Fibroblast of skin of abdomen (primary cell): ENCODE data around the gene TRMU.
"Not testable (repeated sequence)": the region's sequence is repeated elsewhere in the genome, so short reads cannot be mapped to it uniquely, and the experiment has no call there.

Experiments
- DNase-seq: peaks from one replicate; pipeline ENCODE4 v3.0.0-alpha.2; 2013

Gene TRMU

GRCh38 chr22:46390652-46391301 is 55.3 kb downstream of the TRMU start:
- DNase-seq, result peak; percentile 72

GRCh38 chr22:46391486-46392136 is 56.1 kb downstream of the TRMU start:
- no peak for DNase-seq

GRCh38 chr22:46392137-46392844 is 56.8 kb downstream of the TRMU start:
- DNase-seq, result no peak

GRCh38 chr22:46393873-46394272 is 58.4 kb downstream of the TRMU start:
- no peak for DNase-seq

- DNase-seq, result no peak
Observed at GRCh38 chr22:46394622-46395021, 59.1 kb downstream of the TRMU start.

GRCh38 chr22:46395145-46395544 is 59.6 kb downstream of the TRMU start:
- DNase-seq, result no peak

- DNase-seq, result not testable (repeated sequence)
Observed at GRCh38 chr22:46397049-46397448, 61.5 kb downstream of the TRMU start.

- no peak for DNase-seq
Observed at GRCh38 chr22:46397514-46397913, 62.0 kb downstream of the TRMU start.

GRCh38 chr22:46397951-46398350 is 62.4 kb downstream of the TRMU start:
- no peak for DNase-seq

GRCh38 chr22:46399251-46400024 is 63.9 kb downstream of the TRMU start:
- no peak for DNase-seq

GRCh38 chr22:46401370-46401769 is 65.9 kb downstream of the TRMU start:
- no peak for DNase-seq

- DNase-seq, result no peak
Observed at GRCh38 chr22:46402505-46402904, 67.0 kb downstream of the TRMU start.

GRCh38 chr22:46403880-46404279 is 68.4 kb downstream of the TRMU start:
- DNase-seq, result not testable (repeated sequence)

GRCh38 chr22:46405901-46406300 is 70.4 kb downstream of the TRMU start:
- DNase-seq, result no peak

- DNase-seq, result no peak
Observed at GRCh38 chr22:46406349-46406748, 70.8 kb downstream of the TRMU start.

- DNase-seq, result no peak
Observed at GRCh38 chr22:46406791-46407190, 71.3 kb downstream of the TRMU start.
